Frontal cortex (tissue), 4 donors: ENCODE measurements around the gene PXT1. TPM values are rescaled to one million over a fixed set of nuclear protein-coding genes. Genes with fewer than 3 reads are reported as not detected.
"Not testable (repeated sequence)": the region's sequence is repeated elsewhere in the genome, so short reads cannot be mapped to it uniquely, and the experiment has no call there.

Source experiments
- DNase-seq, 2 donors: peaks; one replicate each; pipeline ENCODE4 v3.0.0; 2012; ENCODE audit warnings: low spot score in 2 of 2
- FAIRE-seq: peaks from 2 replicates; lab custom pipeline; 2012; peaks lifted over from hg19 to GRCh38; lab: Jason Lieb, UNC
- total RNA-seq: library from RNA; depleted of rRNA; stranded (reverse); fragments of >200 nt; gene quantifications from one replicate; pipeline ENCODE4 v1.2.3, GENCODE V29; 2014
- donor health status: control.
- donor health status: control.
- donor health status: control.

Gene PXT1
- total RNA-seq, 1 donor from 2014 or later: not detected

- DNase-seq: no peak
- no peak for FAIRE-seq
Observed at GRCh38 chr6:36374194-36374593, 68.5 kb downstream of the PXT1 start.

GRCh38 chr6:36373368-36374019 is 69.2 kb downstream of the PXT1 start:
- no peak for FAIRE-seq

GRCh38 chr6:36372088-36372487 is 70.6 kb downstream of the PXT1 start:
- DNase-seq: no peak
- no peak for FAIRE-seq

More at GRCh38 chr6:36373368-36374019, 69.2 kb downstream of the PXT1 start:
- no peak for DNase-seq

GRCh38 chr6:36371211-36371610 is 71.4 kb downstream of the PXT1 start:
- FAIRE-seq (no peak), DNase-seq (no peak)

GRCh38 chr6:36370638-36371037 is 72.0 kb downstream of the PXT1 start:
- no peak for FAIRE-seq
- DNase-seq: no peak

- DNase-seq (no peak), FAIRE-seq (no peak)
Observed at GRCh38 chr6:36368921-36369865, 73.5 kb downstream of the PXT1 start.

GRCh38 chr6:36368421-36368820 is 74.2 kb downstream of the PXT1 start:
- FAIRE-seq: no peak

GRCh38 chr6:36367743-36368142 is 74.9 kb downstream of the PXT1 start:
- DNase-seq (no peak), FAIRE-seq (no peak)

More at GRCh38 chr6:36368421-36368820, 74.2 kb downstream of the PXT1 start:
- DNase-seq: no peak

- FAIRE-seq: no peak
- no peak for DNase-seq
Observed at GRCh38 chr6:36364669-36365479, 77.8 kb downstream of the PXT1 start.

- not testable (repeated sequence) for DNase-seq, FAIRE-seq
Observed at GRCh38 chr6:36364061-36364635, 78.5 kb downstream of the PXT1 start.

GRCh38 chr6:36363371-36363752 is 79.3 kb downstream of the PXT1 start:
- not testable (repeated sequence) for FAIRE-seq, DNase-seq

- DNase-seq (no peak), FAIRE-seq (no peak)
Observed at GRCh38 chr6:36362551-36363370, 79.9 kb downstream of the PXT1 start.

GRCh38 chr6:36361071-36361470 is 81.6 kb downstream of the PXT1 start:
- DNase-seq (no peak), FAIRE-seq (no peak)

- peak; percentile 78 to 79 for DNase-seq
- no peak for FAIRE-seq
Observed at GRCh38 chr6:36360241-36361054, 82.2 kb downstream of the PXT1 start.

GRCh38 chr6:36358226-36358915 is 84.3 kb downstream of the PXT1 start:
- DNase-seq: peak in 1 of 2 donors; percentile 37
- no peak for FAIRE-seq

GRCh38 chr6:36357872-36358225 is 84.8 kb downstream of the PXT1 start:
- DNase-seq (no peak), FAIRE-seq (no peak)

GRCh38 chr6:36355819-36356218 is 86.8 kb downstream of the PXT1 start:
- no peak for FAIRE-seq
- no peak for DNase-seq
